ENCODE measurements around the gene PI4K2A. TPM values are rescaled to one million over a fixed set of nuclear protein-coding genes. Genes with fewer than 3 reads are reported as not detected.
"Not testable (repeated sequence)": the region's sequence is repeated elsewhere in the genome, so short reads cannot be mapped to it uniquely, and the experiment has no call there.

PI4K2A gene
- total RNA-seq, 1 donor from 2014 or later: 9.9 TPM

DNA sequence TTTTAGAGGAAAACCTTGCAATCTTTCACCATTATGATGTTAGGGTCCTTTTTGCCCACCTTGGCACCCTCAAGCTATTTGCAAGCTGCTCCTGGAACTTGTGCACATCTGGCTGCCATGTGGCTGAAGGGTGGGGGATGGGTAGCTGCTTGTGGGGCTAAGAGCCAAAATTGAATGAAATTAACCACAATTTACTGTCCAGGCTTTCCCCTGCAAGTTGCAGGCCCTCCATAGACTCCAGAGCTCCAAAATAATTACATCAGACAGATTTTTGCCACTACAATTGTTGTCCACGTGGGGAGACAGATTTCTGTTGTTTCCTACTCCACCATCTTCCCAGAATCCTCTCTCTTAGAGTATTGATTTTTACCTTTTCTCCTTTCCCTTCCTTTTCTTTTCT, 19.1 kb downstream of the PI4K2A start:
- ATAC-seq (ENCODE audit: poor library complexity) (no peak), DNase-seq (no peak)
- intact Hi-C loops (cut with DNase I): no loop called here

- ATAC-seq (ENCODE audit: poor library complexity): no peak
- intact Hi-C loops (cut with DNase I): no loop called here
- DNase-seq: no peak
These were observed 23.9 kb downstream of the PI4K2A start for GRCh38 chr10:97664282-97664850.

- intact Hi-C loops (cut with DNase I): no loop called here
- ATAC-seq (ENCODE audit: poor library complexity): no peak
- no peak for DNase-seq
These were observed 26.5 kb downstream of the PI4K2A start for GRCh38 chr10:97666992-97667391.

DNA sequence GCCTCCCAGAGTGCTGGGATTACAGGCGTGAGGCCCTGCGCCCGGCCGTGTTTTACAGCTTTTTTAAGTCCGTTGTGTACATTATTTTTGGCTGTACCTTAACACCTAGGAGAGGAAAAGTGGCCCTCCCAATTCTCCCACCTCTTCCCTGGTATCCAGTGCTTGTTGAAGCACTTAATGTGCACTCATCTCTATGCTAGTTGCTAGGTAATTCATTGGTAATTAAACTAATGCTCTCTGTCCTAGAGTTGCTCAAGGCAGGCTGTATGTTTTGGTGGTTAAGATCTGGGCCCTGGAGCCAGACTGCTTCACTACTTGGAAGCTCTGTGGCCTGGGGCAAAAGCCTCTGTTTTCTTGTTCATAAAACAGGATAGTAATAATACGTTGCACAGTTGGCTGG, 27.0 kb downstream of the PI4K2A start:
- DNase-seq (no peak), ATAC-seq (ENCODE audit: poor library complexity) (no peak)
- intact Hi-C loops (cut with DNase I): no loop called here

DNA sequence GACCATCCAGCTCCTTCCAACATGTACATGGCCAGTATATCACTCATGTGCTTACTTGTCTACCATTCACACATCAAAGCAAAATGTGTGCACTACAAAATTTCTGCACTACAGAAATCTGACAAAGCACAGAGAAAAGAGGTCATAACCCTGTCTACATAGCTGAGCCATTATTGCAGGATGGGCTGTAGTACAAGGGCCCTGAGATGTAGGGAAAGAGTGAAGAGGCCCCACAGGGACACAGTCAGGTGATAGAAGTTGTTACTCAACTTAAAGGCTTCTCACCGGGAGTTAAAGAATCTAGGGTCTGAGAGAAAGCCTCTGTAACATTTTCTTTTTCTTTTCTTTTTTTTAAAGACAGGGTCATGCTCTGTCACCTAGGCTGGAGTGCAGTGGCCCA, 29.1 kb downstream of the PI4K2A start:
- DNase-seq (no peak), ATAC-seq (ENCODE audit: poor library complexity) (no peak)
- intact Hi-C loops (cut with DNase I): no loop called here

- ATAC-seq (ENCODE audit: poor library complexity): no peak
- intact Hi-C loops (cut with DNase I): no loop called here
- no peak for DNase-seq
These were observed 33.5 kb downstream of the PI4K2A start for GRCh38 chr10:97673736-97674525.

DNA sequence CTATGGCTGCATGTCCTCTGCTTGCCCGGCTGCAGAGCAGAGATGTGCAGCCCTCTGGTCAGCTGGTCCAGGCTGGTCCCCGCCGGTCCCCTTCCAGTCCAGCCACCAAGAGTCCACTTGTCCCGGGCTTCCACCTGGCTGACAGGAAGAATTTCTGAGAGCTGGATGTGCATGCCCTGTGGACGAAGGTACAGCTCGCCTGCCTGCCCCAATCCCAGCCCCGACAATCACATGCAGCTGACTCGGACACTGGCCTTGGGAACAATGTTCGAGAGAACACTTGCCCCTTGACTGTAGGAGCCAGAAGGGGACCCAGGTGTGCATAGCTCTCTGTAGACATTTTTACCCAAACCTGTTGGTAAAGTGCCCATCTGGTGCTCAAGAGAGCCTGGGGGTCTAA, 34.8 kb downstream of the PI4K2A start:
- intact Hi-C loops (cut with DNase I): loop anchor here (5.0 kb wide), 1 partner anchor 57 kb away; no protein-coding TSS in a partner anchor
- ATAC-seq (ENCODE audit: poor library complexity): no peak

GRCh38 chr10:97676770-97677581, 36.5 kb downstream of the PI4K2A start:
- no peak for DNase-seq
- intact Hi-C loops (cut with DNase I): loop anchor here (5.0 kb wide), 1 partner anchor 55 kb away; no protein-coding TSS in a partner anchor
- ATAC-seq (ENCODE audit: poor library complexity): peak; percentile 82

More for the DNA sequence above, 34.8 kb downstream of the PI4K2A start:
- DNase-seq: no peak

- DNase-seq (no peak), ATAC-seq (ENCODE audit: poor library complexity) (no peak)
- intact Hi-C loops (cut with DNase I): loop anchor here (5.0 kb wide), 1 partner anchor 53 kb away; no protein-coding TSS in a partner anchor
These were observed 39.1 kb downstream of the PI4K2A start for GRCh38 chr10:97679594-97679993.

DNA sequence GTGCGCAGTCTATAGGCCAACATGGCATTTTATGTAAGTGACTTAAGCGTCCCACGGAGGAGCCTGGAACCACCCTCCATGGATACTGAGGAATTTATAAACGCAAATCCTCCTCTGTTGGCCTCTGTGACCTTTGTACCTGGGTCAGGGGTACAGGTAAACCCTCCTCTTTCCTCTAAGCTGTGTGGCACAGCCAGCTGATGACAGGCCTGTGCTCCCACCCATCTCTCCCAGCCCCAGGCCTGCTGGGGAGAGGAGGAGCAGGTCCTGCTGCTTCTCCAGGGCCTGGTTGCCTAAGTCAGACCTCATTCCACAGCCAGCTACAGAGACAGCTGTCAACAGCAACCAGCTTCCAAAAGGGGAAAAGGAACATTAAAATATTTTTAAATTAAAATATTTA, 41.6 kb downstream of the PI4K2A start:
- intact Hi-C loops (cut with DNase I): no loop called here
- DNase-seq: no peak
- no peak for ATAC-seq (ENCODE audit: poor library complexity)

GRCh38 chr10:97683556-97684367, 43.3 kb downstream of the PI4K2A start:
- intact Hi-C loops (cut with DNase I): no loop called here
- DNase-seq (no peak), ATAC-seq (ENCODE audit: poor library complexity) (no peak)

GRCh38 chr10:97684368-97684713, 43.9 kb downstream of the PI4K2A start:
- ATAC-seq (ENCODE audit: poor library complexity); intact Hi-C loops (cut with DNase I); DNase-seq: not testable (repeated sequence)

- intact Hi-C loops (cut with DNase I): no loop called here
- no peak for DNase-seq
- no peak for ATAC-seq (ENCODE audit: poor library complexity)
These were observed 44.5 kb downstream of the PI4K2A start for GRCh38 chr10:97684866-97685394.

GRCh38 chr10:97685395-97685958, 45.0 kb downstream of the PI4K2A start:
- ATAC-seq (ENCODE audit: poor library complexity): no peak
- no peak for DNase-seq
- intact Hi-C loops (cut with DNase I): no loop called here

DNA sequence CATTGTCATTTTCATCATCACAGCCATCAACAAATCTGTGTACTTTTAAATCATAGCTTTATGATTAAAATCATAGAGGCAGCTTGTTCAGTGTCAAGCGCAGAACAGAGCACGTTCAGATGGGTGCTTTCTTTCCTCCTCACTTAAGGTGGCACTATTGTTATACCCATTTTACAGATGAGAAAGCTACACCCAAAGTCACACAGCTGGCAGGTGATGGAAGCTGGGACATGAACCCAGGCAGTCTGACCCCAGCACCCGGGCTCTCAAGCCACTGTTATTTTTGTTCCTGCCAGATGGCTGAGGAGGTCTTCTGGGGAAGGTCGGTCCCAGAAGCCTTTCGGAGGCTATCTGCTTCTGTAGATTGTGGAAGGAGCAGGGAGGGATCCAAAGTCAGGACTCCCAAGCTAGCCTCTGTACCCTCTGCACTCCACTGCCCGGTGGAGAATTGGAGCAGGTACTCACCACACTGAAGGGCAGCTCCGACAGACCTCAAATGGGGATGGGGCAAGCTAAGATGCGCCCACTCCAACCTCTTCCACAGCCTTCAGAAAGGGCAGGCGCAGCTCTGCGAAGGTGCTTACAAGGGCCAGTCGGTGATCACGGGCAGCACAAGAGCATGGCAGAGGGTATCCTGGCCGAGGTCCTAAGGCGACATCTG, 46.0 kb downstream of the PI4K2A start:
- intact Hi-C loops (cut with DNase I): no loop called here
- no peak for DNase-seq
- ATAC-seq (ENCODE audit: poor library complexity): peak; percentile 6

DNA sequence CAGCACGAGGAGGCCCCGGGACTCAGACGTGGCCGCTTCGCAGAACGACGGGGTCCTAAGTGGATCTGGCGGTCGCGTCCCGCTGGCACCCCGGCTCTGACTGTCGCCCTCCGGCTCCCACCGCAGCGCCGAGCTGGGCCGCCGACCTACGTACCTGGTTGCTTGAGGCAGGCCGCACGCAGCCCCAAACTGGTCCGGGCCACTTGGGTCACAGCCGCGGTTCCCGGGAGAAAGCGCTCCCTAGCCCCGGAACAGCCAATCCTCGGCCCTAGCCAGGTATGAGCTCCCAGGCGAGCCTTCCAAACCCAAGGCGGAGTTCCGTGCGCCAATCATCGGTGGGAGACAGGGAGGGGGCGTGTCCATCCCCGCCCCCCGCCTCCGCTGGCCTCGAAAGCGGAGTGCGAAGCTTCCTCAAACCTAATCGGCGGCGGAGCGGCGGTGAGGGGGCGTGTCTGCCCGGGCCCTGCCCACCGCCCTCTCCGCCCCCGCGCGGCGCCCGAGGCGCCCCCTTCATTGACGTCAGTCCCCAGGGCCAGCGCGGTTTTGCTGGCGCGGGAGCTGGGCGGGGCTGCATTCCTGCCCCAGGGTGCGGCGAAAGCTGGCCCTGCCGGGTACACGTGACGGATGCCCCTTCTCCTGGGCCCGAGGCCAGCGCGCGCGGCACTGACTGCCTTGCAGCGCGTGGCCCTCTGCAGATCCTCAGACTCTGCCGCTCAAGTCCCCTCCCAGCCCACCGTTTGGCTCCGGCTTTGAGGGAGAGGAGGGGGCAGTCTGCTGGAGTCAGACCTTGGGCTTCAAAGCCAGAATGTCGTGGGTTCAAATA, 46.7 kb downstream of the PI4K2A start, which contains the start of gene AVPI1:
TSS of gene AVPI1 (minus strand) at position 280 of the 823 bp plus-strand sequence. CDS start 7,336 bp downstream, outside the sequence.
- peak; percentile 96 for ATAC-seq (ENCODE audit: poor library complexity)
- peak; percentile 98 for DNase-seq
- intact Hi-C loops (cut with DNase I): no loop called here

Data from Right ventricle myocardium superior (tissue), 1 donor.